Common myeloid progenitor, CD34-positive (primary cell): Measurements from ENCODE around the gene YJEFN3.

Source experiments
- CTCF ChIA-PET: fragments of 350-600 bp; sonication (Branson Sonifier 250); formaldehyde crosslinking; loops from one replicate; lab custom pipeline; 2021; ENCODE audit warnings: antibody characterized with exemption; lab: Charles Lee
- POLR2A ChIA-PET: fragments of 350-600 bp; sonication (Branson Sonifier 250); formaldehyde crosslinking; loops from one replicate; lab custom pipeline; 2021; ENCODE audit warnings: antibody characterized with exemption; lab: Charles Lee
- DNase-seq, 3 donors: peaks; one replicate each; pipeline versions ENCODE4 v3.0.0 to v3.0.0-alpha.2; 2013
- H3K27ac ChIP-seq, 2 experiments: 1 replicate in 1 of 2; 2 replicates in 1 of 2; pipeline ENCODE4 v1.7.0; 2013; ENCODE audit warnings: inconsistent platforms in 2 of 2, low read length in 2 of 2, mild to moderate bottlenecking in 2 of 2, low read depth in 1 of 2, moderate library complexity in 1 of 2; ENCODE audit not compliant: severe bottlenecking in 2 of 2, insufficient read depth in 1 of 2, poor library complexity in 1 of 2
- H3K27me3 ChIP-seq, 5 experiments: replicated peaks in 2 of 5; 1 replicate in 3 of 5; 2 replicates in 2 of 5; pipeline versions ENCODE4 v1.6.1 to v1.7.0; 2013; ENCODE audit warnings: low read length in 4 of 5, mild to moderate bottlenecking in 2 of 5, moderate library complexity in 2 of 5, inconsistent platforms in 1 of 5; ENCODE audit not compliant: insufficient read depth in 5 of 5, control insufficient read depth in 4 of 5
- H3K36me3 ChIP-seq, 4 experiments: 1 replicate in 2 of 4; 2 replicates in 2 of 4; pipeline versions ENCODE4 v1.6.1 to v1.7.0; 2013; ENCODE audit warnings: low read length in 3 of 4, control low read depth in 1 of 4, mild to moderate bottlenecking in 1 of 4; ENCODE audit not compliant: control insufficient read depth in 4 of 4, insufficient read depth in 4 of 4
- H3K4me1 ChIP-seq, 4 experiments: 1 replicate in 3 of 4; 2 replicates in 1 of 4; pipeline versions ENCODE4 v1.6.1 to v1.7.1; 2013; ENCODE audit warnings: low read length in 3 of 4, mild to moderate bottlenecking in 3 of 4, control low read depth in 1 of 4, inconsistent platforms in 1 of 4, moderate library complexity in 1 of 4; ENCODE audit not compliant: control insufficient read depth in 4 of 4, insufficient read depth in 4 of 4; ENCODE audit errors: control extremely low read depth in 1 of 4
- H3K4me3 ChIP-seq, 7 experiments: 1 replicate in 4 of 7; 2 replicates in 3 of 7; pipeline versions ENCODE4 v1.5.1 to v1.7.0; 2013; ENCODE audit warnings: mild to moderate bottlenecking in 7 of 7, low read length in 6 of 7, moderate library complexity in 6 of 7, inconsistent platforms in 2 of 7, low read depth in 2 of 7, control low read depth in 1 of 7; ENCODE audit not compliant: insufficient read depth in 4 of 7, control insufficient read depth in 1 of 7; ENCODE audit errors: extremely low read depth in 1 of 7
- H3K9me3 ChIP-seq, 5 experiments: 1 replicate in 4 of 5; 2 replicates in 1 of 5; pipeline versions ENCODE4 v1.6.1 to v1.7.1; 2013; ENCODE audit warnings: low read length in 4 of 5, mild to moderate bottlenecking in 2 of 5, inconsistent platforms in 1 of 5, low read depth in 1 of 5, moderate library complexity in 1 of 5; ENCODE audit not compliant: control insufficient read depth in 4 of 5, insufficient read depth in 2 of 5; ENCODE audit errors: control extremely low read depth in 1 of 5
- WGBS: methylation state at CpG from one replicate; pipeline ENCODE4 v1.1.5; 2013; ENCODE audit not compliant: insufficient coverage; 5-methylcytosine and 5-hydroxymethylcytosine counted together

The YJEFN3 gene

GRCh38 chr19:19549804-19550464 is 21.2 kb downstream of the YJEFN3 start:
- no peak overlapping the region for H3K27ac ChIP-seq
- ChIA-PET POLR2A (no interaction called here), CTCF (interaction anchor here (1.2 to 1.9 kb wide), 3 partner anchors 9 to 18 kb away, joined by 3 to 5 read pairs (median 4); no protein-coding TSS in a partner anchor)
- peaks cover 0 to 6% (median 0%) of the 10 kb centered on the region in 5 experiments for H3K27me3 ChIP-seq
- 87% methylated on average over 21 of the region's 23 CpGs for WGBS
- peaks cover 0 to 3% (median 0%) of the 10 kb centered on the region in 5 experiments for H3K9me3 ChIP-seq
- no peaks in the 10 kb centered on the region for H3K4me1 ChIP-seq
- H3K36me3 ChIP-seq: no peaks in the 10 kb centered on the region
- DNase-seq: no peak
- H3K4me3 ChIP-seq: no peak overlapping the region

- Histone ChIP-seq H3K4me1 (no peaks in the 10 kb centered on the region), H3K27me3 (peaks cover 0 to 6% (median 0%) of the 10 kb centered on the region in 5 experiments), H3K9me3 (no peaks in the 10 kb centered on the region), H3K4me3 (no peak overlapping the region), H3K27ac (no peak overlapping the region), H3K36me3 (no peaks in the 10 kb centered on the region)
- no peak for DNase-seq
- WGBS: 82% methylated on average over 8 of the region's 8 CpGs
- CTCF ChIA-PET: interaction anchor here (1.2 to 1.9 kb wide), 3 partner anchors 9 to 18 kb away, joined by 3 to 5 read pairs (median 4); no protein-coding TSS in a partner anchor
- POLR2A ChIA-PET: no interaction called here
Observed at GRCh38 chr19:19550485-19550929, 21.8 kb downstream of the YJEFN3 start.

- WGBS: 93% methylated on average over 10 of the region's 10 CpGs
- POLR2A ChIA-PET: no interaction called here
- CTCF ChIA-PET: interaction anchor here (0.6 to 5.6 kb wide), 6 partner anchors 9 to 419 kb away, joined by 3 to 29 read pairs (median 4); partner anchors contain the start of gene NDUFA13
Observed at GRCh38 chr19:19550972-19551852, 22.5 kb downstream of the YJEFN3 start.

GRCh38 chr19:19551853-19552192 is 23.1 kb downstream of the YJEFN3 start:
- ChIA-PET CTCF (interaction anchor here (0.6 to 5.6 kb wide), 5 partner anchors 9 to 419 kb away, joined by 3 to 29 read pairs (median 4); partner anchors contain the start of gene NDUFA13), POLR2A (no interaction called here)
- Histone ChIP-seq H3K27me3 (peaks cover 0 to 6% (median 0%) of the 10 kb centered on the region in 5 experiments), H3K4me3 (no peak overlapping the region), H3K9me3 (no peaks in the 10 kb centered on the region), H3K36me3 (no peaks in the 10 kb centered on the region), H3K27ac (no peak overlapping the region), H3K4me1 (no peaks in the 10 kb centered on the region)
- no peak for DNase-seq
- 93% methylated on average over 14 of the region's 14 CpGs for WGBS

More at GRCh38 chr19:19550972-19551852, 22.5 kb downstream of the YJEFN3 start:
- H3K27ac ChIP-seq: no peak overlapping the region
- no peaks in the 10 kb centered on the region for H3K9me3 ChIP-seq
- no peak for DNase-seq
- H3K36me3 ChIP-seq: no peaks in the 10 kb centered on the region
- H3K4me3 ChIP-seq: no peak overlapping the region
- H3K4me1 ChIP-seq: no peaks in the 10 kb centered on the region
- H3K27me3 ChIP-seq: peaks cover 0 to 6% (median 0%) of the 10 kb centered on the region in 5 experiments

- Histone ChIP-seq H3K4me3 (no peak overlapping the region), H3K9me3 (no peaks in the 10 kb centered on the region), H3K27ac (no peak overlapping the region), H3K27me3 (peaks cover 0 to 3% (median 0%) of the 10 kb centered on the region in 5 experiments), H3K36me3 (no peaks in the 10 kb centered on the region), H3K4me1 (no peaks in the 10 kb centered on the region)
- no peak for DNase-seq
- ChIA-PET CTCF (interaction anchor here (0.6 to 5.6 kb wide), 6 partner anchors 10 to 102 kb away, joined by 3 to 29 read pairs (median 4); no protein-coding TSS in a partner anchor), POLR2A (no interaction called here)
- 61% methylated on average over 6 of the region's 6 CpGs for WGBS
Observed at GRCh38 chr19:19552798-19553197, 24.1 kb downstream of the YJEFN3 start.

GRCh38 chr19:19553670-19554069 is 25.0 kb downstream of the YJEFN3 start:
- POLR2A ChIA-PET: no interaction called here
- WGBS: 91% methylated on average over 10 of the region's 10 CpGs
- Histone ChIP-seq H3K4me3 (no peak overlapping the region), H3K27me3 (peaks cover 0 to 3% (median 0%) of the 10 kb centered on the region in 5 experiments), H3K9me3 (no peaks in the 10 kb centered on the region), H3K4me1 (no peaks in the 10 kb centered on the region), H3K36me3 (no peaks in the 10 kb centered on the region), H3K27ac (no peak overlapping the region)
- CTCF ChIA-PET: interaction anchor here (0.7 to 5.6 kb wide), 8 partner anchors 10 to 74 kb away, joined by 3 to 29 read pairs (median 4); no protein-coding TSS in a partner anchor
- no peak for DNase-seq
